Prostate gland (tissue), 2 donors: ENCODE measurements around the gene EEF1A2.

Source experiments
- CTCF ChIP-seq, 4 experiments: fragments of 200-600 bp in 2 of 4; fragments of 450-650 bp in 2 of 4; sonication (generic) in 2 of 4; IDR thresholded peaks; 1 replicate in 3 of 4; 2 replicates in 1 of 4; pipeline ENCODE4 v1.5.1; 2016 to 2019; ENCODE audit warnings: antibody characterized with exemption in 4 of 4, mild to moderate bottlenecking in 2 of 4, moderate library complexity in 2 of 4
- POLR2A ChIP-seq: fragments of 450-650 bp; IDR thresholded peaks from one replicate; pipeline ENCODE4 v1.6.1; 2016; ENCODE audit warnings: antibody characterized with exemption, mild to moderate bottlenecking
- POLR2AphosphoS5 ChIP-seq: sonication (generic); formaldehyde crosslinking; IDR thresholded peaks from one replicate; pipeline ENCODE4 v1.6.1; 2017; ENCODE audit warnings: antibody characterized with exemption

- TF ChIP-seq CTCF (IDR thresholded peaks at IDR 0.05) (no peak), POLR2A (no peak), POLR2AphosphoS5 (no peak)
These were observed 33.6 kb upstream of the EEF1A2 start for GRCh38 chr20:63532449-63532971.
